ENCODE data around the gene MAP3K21.

Gene MAP3K21

DNA sequence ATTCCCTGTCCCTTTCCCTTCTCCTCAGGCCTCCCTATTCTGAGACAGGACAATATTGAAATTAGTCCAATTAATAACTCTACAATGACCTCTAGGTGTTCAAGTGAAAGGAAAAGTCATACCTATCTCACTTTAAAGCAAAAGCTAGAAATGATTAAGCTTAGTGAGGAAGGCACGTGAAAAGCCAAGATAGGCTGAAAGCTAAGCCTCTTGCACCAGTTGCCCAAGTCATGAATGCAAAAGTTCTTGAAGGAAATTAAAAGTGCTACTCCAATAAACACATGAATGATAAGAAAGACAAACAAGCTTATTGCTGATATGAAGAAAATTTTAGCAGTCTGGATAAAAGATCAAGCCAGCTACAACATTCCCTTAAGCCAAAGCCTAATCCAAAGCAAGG, 3.8 kb upstream of the MAP3K21 start:
- Histone ChIP-seq H3K4me1 (ENCODE audit: control insufficient read depth, insufficient read depth, low read length) (no peaks in the 10 kb centered on the region), H3K27me3 (ENCODE audit: control insufficient read depth, insufficient read depth, low read length) (no peaks in the 10 kb centered on the region), H3K36me3 (ENCODE audit: control insufficient read depth, insufficient read depth, low read length) (no peaks in the 10 kb centered on the region; the same call in 1 of the 2 replicates), H3K4me3 (ENCODE audit: low read length) (no peak overlapping the region), H3K27ac (ENCODE audit: low read length) (no peak overlapping the region), H3K9me3 (ENCODE audit: control insufficient read depth, insufficient read depth, low read length) (no peaks in the 10 kb centered on the region)
- no CpG with 5 or more reads among the region's 1 CpG for WGBS (ENCODE audit: insufficient coverage, insufficient read length)
- no peak for DNase-seq (ENCODE audit: low read depth, low spot score)

GRCh38 chr1:233326319-233326718, 1.2 kb upstream of the MAP3K21 start:
- no peaks in the 10 kb centered on the region for H3K9me3 ChIP-seq (ENCODE audit: control insufficient read depth, insufficient read depth, low read length)
- H3K4me3 ChIP-seq (ENCODE audit: low read length), result no peak overlapping the region
- no peak for DNase-seq (ENCODE audit: low read depth, low spot score)
- no peaks in the 10 kb centered on the region for H3K4me1 ChIP-seq (ENCODE audit: control insufficient read depth, insufficient read depth, low read length)
- H3K36me3 ChIP-seq (ENCODE audit: control insufficient read depth, insufficient read depth, low read length), result no peaks in the 10 kb centered on the region; the same call in 1 of the 2 replicates
- no peaks in the 10 kb centered on the region for H3K27me3 ChIP-seq (ENCODE audit: control insufficient read depth, insufficient read depth, low read length)
- no peak overlapping the region for H3K27ac ChIP-seq (ENCODE audit: low read length)

DNA sequence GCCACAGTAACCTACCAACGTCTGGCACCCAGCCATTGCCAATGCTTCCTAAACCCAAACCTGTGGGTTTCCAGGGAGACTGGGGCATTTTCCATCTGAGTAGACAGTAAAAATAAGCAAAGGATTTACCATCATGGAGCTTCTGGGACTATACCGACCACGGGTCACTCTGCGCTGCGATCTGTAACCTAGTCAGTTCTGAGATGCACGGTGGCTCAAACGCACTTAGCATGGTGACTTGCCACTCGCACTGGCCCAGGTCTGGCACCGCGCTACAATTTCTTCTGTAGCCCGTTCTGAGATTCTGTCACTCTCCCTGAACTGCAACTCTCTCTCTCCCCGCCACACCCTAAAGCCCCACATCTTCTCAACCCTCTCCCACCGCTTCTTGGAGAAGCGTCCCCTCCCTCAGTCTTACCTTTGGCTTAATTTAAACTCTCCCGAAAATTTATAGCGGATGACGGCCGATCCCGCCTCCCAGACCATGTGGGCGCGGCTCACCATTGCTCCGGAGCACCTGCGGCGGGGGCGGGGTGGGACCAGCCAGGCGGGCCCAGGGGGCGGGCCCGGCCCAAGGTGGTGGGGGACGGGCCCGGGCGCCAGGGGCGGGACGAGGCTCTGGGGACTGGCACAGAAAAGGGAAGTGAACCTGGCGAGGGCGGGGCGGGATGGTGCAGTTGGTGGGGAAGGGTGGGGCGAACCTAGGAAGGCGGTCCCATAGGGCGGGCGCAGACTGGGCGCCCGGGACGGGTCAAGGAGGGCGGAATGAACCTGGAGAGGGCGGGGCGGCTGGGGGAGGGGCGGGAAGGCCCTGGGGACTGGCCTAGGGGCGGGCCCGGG, 493 bp upstream of the MAP3K21 start:
- Histone ChIP-seq H3K4me3 (ENCODE audit: low read length) (peak overlapping the region; percentile 54; the same call in 1 of the 2 replicates), H3K36me3 (ENCODE audit: control insufficient read depth, insufficient read depth, low read length) (no peaks in the 10 kb centered on the region; the same call in 1 of the 2 replicates), H3K27ac (ENCODE audit: low read length) (no peak overlapping the region), H3K9me3 (ENCODE audit: control insufficient read depth, insufficient read depth, low read length) (no peaks in the 10 kb centered on the region), H3K4me1 (ENCODE audit: control insufficient read depth, insufficient read depth, low read length) (peaks cover 1% of the 10 kb centered on the region; the same call in 1 of the 2 replicates), H3K27me3 (ENCODE audit: control insufficient read depth, insufficient read depth, low read length) (no peaks in the 10 kb centered on the region)
- peak; percentile 86 for DNase-seq (ENCODE audit: low read depth, low spot score)
- WGBS (ENCODE audit: insufficient coverage, insufficient read length), result no CpG with 5 or more reads among the region's 49 CpGs

- no CpG with 5 or more reads among the region's 96 CpGs for WGBS (ENCODE audit: insufficient coverage, insufficient read length)
- Histone ChIP-seq H3K27ac (ENCODE audit: low read length) (no peak overlapping the region), H3K36me3 (ENCODE audit: control insufficient read depth, insufficient read depth, low read length) (no peaks in the 10 kb centered on the region; the same call in 1 of the 2 replicates), H3K4me3 (ENCODE audit: low read length) (peak overlapping the region; percentile 63), H3K4me1 (ENCODE audit: control insufficient read depth, insufficient read depth, low read length) (peaks cover 1% of the 10 kb centered on the region; the same call in 1 of the 2 replicates), H3K27me3 (ENCODE audit: control insufficient read depth, insufficient read depth, low read length) (no peaks in the 10 kb centered on the region), H3K9me3 (ENCODE audit: control insufficient read depth, insufficient read depth, low read length) (no peaks in the 10 kb centered on the region)
- no peak for DNase-seq (ENCODE audit: low read depth, low spot score)
These were observed 808 bp downstream of the MAP3K21 start for GRCh38 chr1:233328142-233328921.

- H3K4me1 ChIP-seq (ENCODE audit: control insufficient read depth, insufficient read depth, low read length), result peaks cover 1% of the 10 kb centered on the region; the same call in 1 of the 2 replicates
- no peak overlapping the region for H3K4me3 ChIP-seq (ENCODE audit: low read length)
- H3K27ac ChIP-seq (ENCODE audit: low read length), result no peak overlapping the region
- WGBS (ENCODE audit: insufficient coverage, insufficient read length), result no CpG with 5 or more reads among the region's 8 CpGs
- no peaks in the 10 kb centered on the region for H3K27me3 ChIP-seq (ENCODE audit: control insufficient read depth, insufficient read depth, low read length)
- DNase-seq (ENCODE audit: low read depth, low spot score), result no peak
- H3K9me3 ChIP-seq (ENCODE audit: control insufficient read depth, insufficient read depth, low read length), result no peaks in the 10 kb centered on the region
- no peaks in the 10 kb centered on the region; the same call in 1 of the 2 replicates for H3K36me3 ChIP-seq (ENCODE audit: control insufficient read depth, insufficient read depth, low read length)
These were observed 4.4 kb downstream of the MAP3K21 start for GRCh38 chr1:233331676-233332519.

DNA sequence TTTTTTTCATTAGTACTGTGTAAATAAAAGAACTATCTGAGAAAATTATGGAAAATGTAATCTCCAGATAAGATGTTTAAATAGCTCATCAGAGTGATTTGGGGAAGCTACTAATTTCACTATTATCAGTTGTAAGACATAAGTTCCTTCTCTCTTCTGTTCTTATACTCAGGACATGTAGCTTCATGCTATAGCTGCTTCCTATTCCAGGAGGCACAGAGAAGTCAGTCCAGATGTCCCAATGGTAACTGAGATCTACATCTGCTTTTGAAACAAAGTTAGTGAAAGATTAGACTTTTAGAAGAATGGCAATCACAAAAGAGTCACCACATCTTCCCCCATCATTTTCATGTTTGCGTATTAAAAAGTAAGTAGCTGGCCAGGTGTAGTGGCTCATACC, 5.6 kb downstream of the MAP3K21 start:
- whole genome bisulfite sequencing (ENCODE audit: insufficient coverage, insufficient read length), result no CpG with 5 or more reads among the region's 1 CpG
- peaks cover 1% of the 10 kb centered on the region; the same call in 1 of the 2 replicates for H3K4me1 ChIP-seq (ENCODE audit: control insufficient read depth, insufficient read depth, low read length)
- H3K9me3 ChIP-seq (ENCODE audit: control insufficient read depth, insufficient read depth, low read length), result no peaks in the 10 kb centered on the region
- no peak overlapping the region for H3K4me3 ChIP-seq (ENCODE audit: low read length)
- H3K27ac ChIP-seq (ENCODE audit: low read length), result no peak overlapping the region
- no peaks in the 10 kb centered on the region; the same call in 1 of the 2 replicates for H3K36me3 ChIP-seq (ENCODE audit: control insufficient read depth, insufficient read depth, low read length)
- DNase-seq (ENCODE audit: low read depth, low spot score), result no peak
- no peaks in the 10 kb centered on the region for H3K27me3 ChIP-seq (ENCODE audit: control insufficient read depth, insufficient read depth, low read length)

GRCh38 chr1:233334092-233334491, 6.6 kb downstream of the MAP3K21 start:
- no peak for DNase-seq (ENCODE audit: low read depth, low spot score)
- H3K36me3 ChIP-seq (ENCODE audit: control insufficient read depth, insufficient read depth, low read length), result no peaks in the 10 kb centered on the region
- no peak overlapping the region for H3K27ac ChIP-seq (ENCODE audit: low read length)
- no peaks in the 10 kb centered on the region for H3K9me3 ChIP-seq (ENCODE audit: control insufficient read depth, insufficient read depth, low read length)
- no peaks in the 10 kb centered on the region for H3K27me3 ChIP-seq (ENCODE audit: control insufficient read depth, insufficient read depth, low read length)
- peaks cover 1% of the 10 kb centered on the region; the same call in 1 of the 2 replicates for H3K4me1 ChIP-seq (ENCODE audit: control insufficient read depth, insufficient read depth, low read length)
- no peak overlapping the region for H3K4me3 ChIP-seq (ENCODE audit: low read length)
- WGBS (ENCODE audit: insufficient coverage, insufficient read length), result no CpG with 5 or more reads among the region's 7 CpGs

GRCh38 chr1:233336554-233337456, 9.3 kb downstream of the MAP3K21 start:
- no peak overlapping the region for H3K4me3 ChIP-seq (ENCODE audit: low read length)
- H3K27ac ChIP-seq (ENCODE audit: low read length), result no peak overlapping the region
- no peaks in the 10 kb centered on the region for H3K9me3 ChIP-seq (ENCODE audit: control insufficient read depth, insufficient read depth, low read length)
- no peaks in the 10 kb centered on the region for H3K27me3 ChIP-seq (ENCODE audit: control insufficient read depth, insufficient read depth, low read length)
- no peak for DNase-seq (ENCODE audit: low read depth, low spot score)
- peaks cover 3% of the 10 kb centered on the region for H3K4me1 ChIP-seq (ENCODE audit: control insufficient read depth, insufficient read depth, low read length)
- no CpG with 5 or more reads among the region's 5 CpGs for WGBS (ENCODE audit: insufficient coverage, insufficient read length)
- no peaks in the 10 kb centered on the region for H3K36me3 ChIP-seq (ENCODE audit: control insufficient read depth, insufficient read depth, low read length)

DNA sequence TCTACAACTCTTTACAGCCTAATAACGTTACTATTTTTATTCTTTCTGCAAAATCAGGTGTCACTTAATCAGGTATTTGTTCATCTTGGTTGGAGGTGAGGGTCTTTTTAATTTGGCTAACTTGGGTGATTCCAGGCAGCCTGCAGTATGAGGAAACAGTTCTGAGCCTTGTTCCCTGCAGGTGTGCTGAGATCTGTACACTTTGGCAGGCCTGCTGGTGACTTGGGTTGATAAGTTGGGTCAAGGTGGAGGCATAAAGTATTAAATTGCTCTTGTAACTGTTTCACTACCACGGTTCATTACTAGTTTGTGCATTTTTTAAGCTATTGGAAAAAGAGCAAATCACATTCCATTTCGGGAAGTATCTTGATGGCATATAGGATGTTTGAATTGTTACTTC, 10.0 kb downstream of the MAP3K21 start:
- Histone ChIP-seq H3K27ac (ENCODE audit: low read length) (no peak overlapping the region), H3K27me3 (ENCODE audit: control insufficient read depth, insufficient read depth, low read length) (no peaks in the 10 kb centered on the region), H3K4me3 (ENCODE audit: low read length) (no peak overlapping the region), H3K4me1 (ENCODE audit: control insufficient read depth, insufficient read depth, low read length) (peaks cover 2% of the 10 kb centered on the region), H3K36me3 (ENCODE audit: control insufficient read depth, insufficient read depth, low read length) (no peaks in the 10 kb centered on the region), H3K9me3 (ENCODE audit: control insufficient read depth, insufficient read depth, low read length) (no peaks in the 10 kb centered on the region)
- no CpG with 5 or more reads among the region's 3 CpGs for WGBS (ENCODE audit: insufficient coverage, insufficient read length)
- DNase-seq (ENCODE audit: low read depth, low spot score), result no peak
